ENCODE data around the gene GAMT.
A peak's percentile ranks its signal among the peaks of the same experiment; 100 is the strongest.

The GAMT gene

GRCh38 chr19:1418496-1418775 lies 17.1 kb upstream of the GAMT start:
- DNase-seq: no peak

GRCh38 chr19:1417681-1418495 lies 16.5 kb upstream of the GAMT start:
- DNase-seq: no peak

GRCh38 chr19:1417145-1417544 lies 15.8 kb upstream of the GAMT start:
- no peak for DNase-seq

GRCh38 chr19:1416014-1416841 lies 14.9 kb upstream of the GAMT start:
- no peak for DNase-seq

GRCh38 chr19:1412995-1413800 lies 11.9 kb upstream of the GAMT start:
- no peak for DNase-seq

- DNase-seq: no peak
These were observed 11.1 kb upstream of the GAMT start for GRCh38 chr19:1412323-1412923.

- no peak for DNase-seq
These were observed 10.2 kb upstream of the GAMT start for GRCh38 chr19:1411255-1412191.

GRCh38 chr19:1410789-1411188 lies 9.4 kb upstream of the GAMT start:
- no peak for DNase-seq

GRCh38 chr19:1410136-1410786 lies 8.9 kb upstream of the GAMT start:
- DNase-seq: no peak

GRCh38 chr19:1409204-1410005 lies 8.1 kb upstream of the GAMT start:
- DNase-seq: no peak

- no peak for DNase-seq
These were observed 7.2 kb upstream of the GAMT start for GRCh38 chr19:1408300-1409203.

- DNase-seq: no peak
These were observed 6.4 kb upstream of the GAMT start, which contains the start of gene DAZAP1 for GRCh38 chr19:1407528-1408299. Gene DAZAP1, plus strand, starts transcription at chr19:1407586. Its CDS starts 188 bp downstream, at chr19:1407774.

- DNase-seq: peak; percentile 99
These were observed 5.6 kb upstream of the GAMT start for GRCh38 chr19:1406774-1407527.

GRCh38 chr19:1402411-1403070 lies 1.2 kb upstream of the GAMT start:
- no peak for DNase-seq

GRCh38 chr19:1401889-1402217 lies 511 bp upstream of the GAMT start:
- no peak for DNase-seq

- no peak for DNase-seq
These were observed 833 bp downstream of the GAMT start for GRCh38 chr19:1400281-1401137.

Data from cortex of kidney (tissue), 1 donor.